Naive B cell (primary cell): ENCODE results near the gene ARSK. TPM values are rescaled to one million over a fixed set of nuclear protein-coding genes. Genes with fewer than 3 reads are reported as not detected.

Source experiments
- ATAC-seq, 2 donors: fragments of 150-1000 bp; cut with Tn5 transposase; 2 replicates each; pipeline ENCODE4 v1.10.0; 2021; ENCODE audit warnings: low read depth in 2 of 2, mild to moderate bottlenecking in 2 of 2, moderate library complexity in 2 of 2
- DNase-seq: peaks from one replicate; pipeline ENCODE4 v3.0.0; 2022
- H3K27ac Mint-ChIP-seq, 6 donors: one replicate each; pipeline ENCODE4 v1.8.0; 2020 to 2022; ENCODE audit warnings: mild to moderate bottlenecking in 6 of 6, mixed read lengths in 6 of 6, moderate library complexity in 5 of 6, inconsistent platforms in 2 of 6
- H3K27me3 Mint-ChIP-seq, 3 donors: one replicate each; pipeline ENCODE4 v1.8.0; 2021 to 2022; ENCODE audit warnings: mixed read lengths in 3 of 3, mild to moderate bottlenecking in 1 of 3
- H3K36me3 Mint-ChIP-seq, 2 donors: one replicate each; pipeline ENCODE4 v1.8.0; 2020 to 2022; ENCODE audit warnings: mixed read lengths in 2 of 2, inconsistent platforms in 1 of 2, mild to moderate bottlenecking in 1 of 2
- H3K4me1 Mint-ChIP-seq, 3 donors: one replicate each; pipeline ENCODE4 v1.8.0; 2020 to 2022; ENCODE audit warnings: mixed read lengths in 3 of 3, inconsistent platforms in 1 of 3, mild to moderate bottlenecking in 1 of 3, moderate library complexity in 1 of 3
- H3K4me3 Mint-ChIP-seq, 8 donors: one replicate each; pipeline ENCODE4 v1.8.0; 2020 to 2022; ENCODE audit warnings: mild to moderate bottlenecking in 8 of 8, mixed read lengths in 8 of 8, moderate library complexity in 8 of 8, inconsistent platforms in 2 of 8
- H3K9me3 Mint-ChIP-seq, 7 donors: one replicate each; pipeline ENCODE4 v1.8.0; 2020 to 2022; ENCODE audit warnings: mixed read lengths in 7 of 7, mild to moderate bottlenecking in 5 of 7, inconsistent platforms in 2 of 7, moderate library complexity in 1 of 7
- polyA plus RNA-seq, 6 donors: library from polyadenylated mRNA; unstranded; fragments of 300-500 nt; fragmentation: Illumina TruSeq; gene quantifications; one replicate each; pipeline ENCODE4 v1.2.3, GENCODE V29; 2021; ENCODE audit warnings: low read depth in 6 of 6

Gene ARSK, protein sequence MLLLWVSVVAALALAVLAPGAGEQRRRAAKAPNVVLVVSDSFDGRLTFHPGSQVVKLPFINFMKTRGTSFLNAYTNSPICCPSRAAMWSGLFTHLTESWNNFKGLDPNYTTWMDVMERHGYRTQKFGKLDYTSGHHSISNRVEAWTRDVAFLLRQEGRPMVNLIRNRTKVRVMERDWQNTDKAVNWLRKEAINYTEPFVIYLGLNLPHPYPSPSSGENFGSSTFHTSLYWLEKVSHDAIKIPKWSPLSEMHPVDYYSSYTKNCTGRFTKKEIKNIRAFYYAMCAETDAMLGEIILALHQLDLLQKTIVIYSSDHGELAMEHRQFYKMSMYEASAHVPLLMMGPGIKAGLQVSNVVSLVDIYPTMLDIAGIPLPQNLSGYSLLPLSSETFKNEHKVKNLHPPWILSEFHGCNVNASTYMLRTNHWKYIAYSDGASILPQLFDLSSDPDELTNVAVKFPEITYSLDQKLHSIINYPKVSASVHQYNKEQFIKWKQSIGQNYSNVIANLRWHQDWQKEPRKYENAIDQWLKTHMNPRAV
- 1 to 10 TPM; 4.8 to 8.8 (median 6.1) TPM for polyA plus RNA-seq

DNA sequence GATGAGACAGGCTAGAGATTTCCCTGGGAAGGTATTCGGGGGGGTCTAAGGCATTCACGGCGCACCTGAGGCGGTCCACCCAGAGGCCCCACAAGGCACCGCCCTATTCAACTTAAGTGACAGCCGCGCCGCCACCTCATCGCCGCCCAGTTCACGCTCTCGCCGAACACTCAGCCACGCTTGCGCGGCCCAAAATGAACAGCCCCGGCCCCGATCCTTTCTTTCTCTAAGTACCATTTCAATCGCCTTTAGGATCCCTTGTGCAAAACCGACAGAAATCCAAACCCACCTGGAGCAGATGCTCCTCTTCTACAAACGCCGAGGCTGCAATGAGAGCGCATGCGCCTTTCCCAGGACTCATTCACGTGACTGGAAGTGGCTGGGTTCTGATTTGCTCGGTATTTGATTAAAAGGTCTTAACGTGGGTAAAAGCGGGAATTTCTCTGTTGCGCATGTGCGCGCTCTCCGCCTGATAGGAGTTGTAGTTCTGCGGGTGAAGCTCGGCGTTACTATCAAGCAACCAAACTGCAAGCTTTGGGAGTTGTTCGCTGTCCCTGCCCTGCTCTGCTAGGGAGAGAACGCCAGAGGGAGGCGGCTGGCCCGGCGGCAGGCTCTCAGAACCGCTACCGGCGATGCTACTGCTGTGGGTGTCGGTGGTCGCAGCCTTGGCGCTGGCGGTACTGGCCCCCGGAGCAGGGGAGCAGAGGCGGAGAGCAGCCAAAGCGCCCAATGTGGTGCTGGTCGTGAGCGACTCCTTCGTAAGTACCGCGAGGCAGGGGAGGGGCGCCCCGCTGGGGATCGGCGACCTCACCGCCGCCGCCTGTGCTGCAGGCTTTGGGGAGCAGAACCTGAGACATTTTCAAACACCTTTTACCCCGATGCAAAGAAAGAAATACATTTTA is at the start of gene ARSK, which contains the start of gene SKIC3:
Gene ARSK (plus strand): TSS at position 455 of the 902 bp plus-strand sequence. CDS start 178 bp downstream, at position 633.
Gene SKIC3 (minus strand): TSS at position 331 of the 902 bp plus-strand sequence. CDS start 7,827 bp downstream, outside the sequence.
- Mint-ChIP-seq H3K9me3 (no peaks in the 10 kb centered on the region), H3K27ac (peak within 1 kb of the TSS; percentile 95 to 99 (median 98)), H3K27me3 (no peaks in the 10 kb centered on the region), H3K36me3 (peaks cover 0 to 14% of the 10 kb centered on the region in 2 donors), H3K4me3 (peak within 1 kb of the TSS; percentile 92 to 99 (median 99)), H3K4me1 (peaks cover 33 to 50% (median 38%) of the 10 kb centered on the region in 3 donors)
- peak; percentile 83 to 85 for ATAC-seq
- DNase-seq = peak; percentile 95

DNA sequence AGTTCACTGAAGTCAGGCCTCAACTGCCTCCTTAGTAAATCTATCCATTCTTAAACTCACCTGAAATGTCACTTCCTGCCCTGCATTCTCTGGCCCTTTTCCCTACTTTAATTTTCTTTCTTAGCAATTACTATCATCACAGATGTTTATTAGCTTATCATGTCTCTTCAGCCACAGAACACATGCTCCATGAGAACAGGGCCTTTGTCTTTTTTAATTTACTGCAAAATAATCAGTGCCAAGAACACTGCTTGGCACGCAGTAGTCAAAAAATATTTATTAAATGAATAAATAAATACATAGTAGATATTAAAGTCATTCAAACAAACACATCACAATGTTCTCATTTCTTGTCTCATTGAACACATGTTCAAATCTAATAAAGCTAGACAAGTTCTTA is 46.4 kb upstream of the ARSK start:
- Mint-ChIP-seq H3K36me3 (peaks cover 21 to 47% of the 10 kb centered on the region in 2 donors), H3K4me3 (no peak overlapping the region), H3K27ac (peak overlapping the region in 3 of 6 donors; percentile 7 to 68 (median 42)), H3K4me1 (no peaks in the 10 kb centered on the region), H3K9me3 (no peaks in the 10 kb centered on the region), H3K27me3 (no peaks in the 10 kb centered on the region)
- no peak for DNase-seq
- no peak for ATAC-seq

DNA sequence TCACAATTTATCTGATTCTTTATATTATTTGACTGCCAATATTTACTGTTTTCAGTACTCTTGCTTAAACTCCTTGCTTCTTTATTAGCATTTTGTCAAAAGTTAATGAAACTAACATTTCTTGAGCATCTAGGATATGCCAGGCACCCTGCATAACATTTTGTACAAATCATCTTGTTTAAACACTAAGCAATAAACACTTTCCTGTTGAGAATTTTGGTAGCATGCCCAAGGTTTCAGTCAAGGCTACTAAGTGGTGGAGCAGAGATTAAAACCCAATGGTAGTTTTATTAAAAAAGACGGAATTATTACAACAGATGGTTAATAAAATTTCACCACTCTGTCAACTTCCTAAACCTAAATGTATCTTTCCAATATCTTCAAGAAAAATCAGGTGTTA is 43.3 kb upstream of the ARSK start:
- ATAC-seq (no peak), DNase-seq (no peak)
- no peaks in the 10 kb centered on the region for H3K4me1 Mint-ChIP-seq
- no peak overlapping the region for H3K4me3 Mint-ChIP-seq
- H3K9me3 Mint-ChIP-seq = no peaks in the 10 kb centered on the region
- no peaks in the 10 kb centered on the region for H3K27me3 Mint-ChIP-seq
- H3K36me3 Mint-ChIP-seq = peaks cover 16 to 39% of the 10 kb centered on the region in 2 donors
- H3K27ac Mint-ChIP-seq = no peak overlapping the region

DNA sequence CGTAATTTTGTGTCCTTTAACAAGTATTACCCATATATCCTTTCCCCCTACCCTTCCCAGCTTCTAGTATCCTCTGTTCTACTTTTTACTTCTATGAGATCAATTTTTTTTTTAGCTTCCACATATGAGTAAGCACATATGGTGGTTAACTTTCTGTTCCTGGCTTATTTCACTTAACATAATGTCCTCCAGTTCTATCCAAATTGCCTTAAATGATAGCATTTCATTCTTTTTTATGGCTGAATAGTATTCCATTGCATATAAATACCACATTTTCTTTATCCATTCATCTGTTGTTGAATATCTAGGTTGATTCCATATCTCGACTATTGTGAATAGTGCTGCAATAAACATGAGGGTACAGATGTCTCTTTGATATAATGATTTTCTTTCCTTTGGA is 36.5 kb upstream of the ARSK start:
- peaks cover 0 to 4% (median 0%) of the 10 kb centered on the region in 7 donors for H3K9me3 Mint-ChIP-seq
- ATAC-seq = no peak
- H3K36me3 Mint-ChIP-seq = peaks cover 33 to 38% of the 10 kb centered on the region in 2 donors
- no peak overlapping the region for H3K4me3 Mint-ChIP-seq
- no peaks in the 10 kb centered on the region for H3K4me1 Mint-ChIP-seq
- no peaks in the 10 kb centered on the region for H3K27me3 Mint-ChIP-seq
- H3K27ac Mint-ChIP-seq = peak overlapping the region in 2 of 6 donors; percentile 38 to 75
- DNase-seq = no peak

DNA sequence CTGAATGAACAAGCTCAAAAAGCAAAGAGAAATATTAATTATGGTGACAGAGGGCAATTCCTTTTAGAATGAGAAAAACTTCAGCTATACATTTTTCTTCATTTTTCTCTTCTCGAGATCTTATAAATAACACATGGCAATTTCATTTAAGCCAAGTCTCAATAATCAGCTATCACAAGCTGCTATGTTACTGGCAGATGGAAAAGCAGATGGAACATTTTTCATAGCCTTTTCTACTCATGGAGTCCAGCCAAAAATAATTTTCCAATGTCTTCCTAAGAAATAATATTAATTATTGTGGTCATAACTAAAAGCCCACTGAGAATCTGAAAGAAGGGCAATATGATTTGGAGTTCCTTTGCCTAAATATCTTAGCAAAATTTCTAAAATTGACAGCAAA is 35.8 kb upstream of the ARSK start:
- Mint-ChIP-seq H3K36me3 (peaks cover 33 to 38% of the 10 kb centered on the region in 2 donors), H3K4me3 (no peak overlapping the region), H3K27me3 (no peaks in the 10 kb centered on the region), H3K27ac (peak overlapping the region in 1 of 6 donors; percentile 75), H3K4me1 (no peaks in the 10 kb centered on the region), H3K9me3 (peaks cover 0 to 4% (median 0%) of the 10 kb centered on the region in 7 donors)
- ATAC-seq = no peak
- DNase-seq = no peak

DNA sequence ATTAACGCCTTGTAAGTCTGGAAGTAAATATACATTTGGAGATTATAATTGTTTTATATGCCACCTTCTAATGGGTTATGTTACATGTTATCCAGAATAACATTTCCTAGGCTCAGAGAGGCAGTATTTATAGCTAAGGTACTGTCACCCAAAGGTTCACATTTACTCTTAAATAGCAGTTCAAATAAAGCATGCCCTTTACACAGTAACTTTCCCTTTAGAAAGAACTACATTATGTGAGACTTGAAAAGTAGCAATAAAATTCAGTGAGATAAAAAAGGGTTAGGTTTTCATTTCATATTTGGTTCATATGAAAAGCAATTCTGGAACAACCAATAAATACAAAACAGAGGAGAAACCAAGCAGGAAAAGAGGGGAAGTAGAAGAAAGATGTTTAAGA is 35.2 kb upstream of the ARSK start:
- no peaks in the 10 kb centered on the region for H3K4me1 Mint-ChIP-seq
- H3K27ac Mint-ChIP-seq = peak overlapping the region in 1 of 6 donors; percentile 22
- ATAC-seq (no peak), DNase-seq (no peak)
- H3K4me3 Mint-ChIP-seq = no peak overlapping the region
- H3K9me3 Mint-ChIP-seq = peaks cover 0 to 4% (median 0%) of the 10 kb centered on the region in 7 donors
- H3K27me3 Mint-ChIP-seq = no peaks in the 10 kb centered on the region
- peaks cover 33 to 38% of the 10 kb centered on the region in 2 donors for H3K36me3 Mint-ChIP-seq

DNA sequence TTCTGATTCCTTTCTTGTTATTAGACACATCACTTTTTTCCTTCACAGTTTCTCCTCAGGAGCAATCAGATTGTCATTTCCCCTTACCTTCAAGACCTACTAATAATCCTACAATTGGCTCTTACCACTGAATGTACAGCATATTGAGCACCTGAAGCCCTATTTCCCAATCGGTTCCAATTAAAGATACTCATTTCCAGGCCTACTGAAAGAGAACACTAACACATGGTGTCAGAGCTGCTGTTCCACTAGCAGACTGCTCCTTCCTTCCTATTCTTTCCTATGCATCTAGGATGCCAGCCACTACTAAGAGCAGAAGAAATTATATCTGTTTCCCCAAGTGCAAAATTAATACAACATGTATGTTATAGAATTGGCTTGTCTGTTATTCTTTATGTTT is 34.7 kb upstream of the ARSK start:
- H3K4me1 Mint-ChIP-seq = no peaks in the 10 kb centered on the region
- DNase-seq (no peak), ATAC-seq (no peak)
- H3K27ac Mint-ChIP-seq = peak overlapping the region in 1 of 6 donors; percentile 73
- no peak overlapping the region for H3K4me3 Mint-ChIP-seq
- no peaks in the 10 kb centered on the region for H3K27me3 Mint-ChIP-seq
- H3K36me3 Mint-ChIP-seq = peaks cover 33 to 38% of the 10 kb centered on the region in 2 donors
- peaks cover 0 to 4% (median 0%) of the 10 kb centered on the region in 7 donors for H3K9me3 Mint-ChIP-seq

DNA sequence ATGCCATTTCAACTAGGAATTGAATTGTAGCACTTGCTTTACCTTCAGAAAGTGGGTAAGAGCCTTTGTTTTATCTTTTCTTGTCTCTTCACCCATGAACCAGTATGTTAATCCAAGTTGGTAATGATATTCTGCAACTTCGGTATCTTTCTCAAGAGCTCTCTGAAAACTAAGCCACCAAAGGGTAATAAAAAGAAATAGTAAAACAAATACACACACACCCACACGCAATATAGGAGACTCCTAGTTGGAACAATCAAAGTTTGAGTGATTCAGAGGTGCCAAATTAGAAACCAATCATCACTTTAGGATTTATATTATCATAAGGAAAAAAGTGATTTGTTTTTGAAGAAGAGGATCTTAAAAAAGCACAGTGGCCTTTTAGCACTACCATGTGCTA is 30.5 kb upstream of the ARSK start:
- Mint-ChIP-seq H3K4me1 (no peaks in the 10 kb centered on the region), H3K4me3 (no peak overlapping the region), H3K9me3 (no peaks in the 10 kb centered on the region), H3K27me3 (no peaks in the 10 kb centered on the region), H3K27ac (no peak overlapping the region), H3K36me3 (peaks cover 33 to 35% of the 10 kb centered on the region in 2 donors)
- ATAC-seq (no peak), DNase-seq (no peak)

DNA sequence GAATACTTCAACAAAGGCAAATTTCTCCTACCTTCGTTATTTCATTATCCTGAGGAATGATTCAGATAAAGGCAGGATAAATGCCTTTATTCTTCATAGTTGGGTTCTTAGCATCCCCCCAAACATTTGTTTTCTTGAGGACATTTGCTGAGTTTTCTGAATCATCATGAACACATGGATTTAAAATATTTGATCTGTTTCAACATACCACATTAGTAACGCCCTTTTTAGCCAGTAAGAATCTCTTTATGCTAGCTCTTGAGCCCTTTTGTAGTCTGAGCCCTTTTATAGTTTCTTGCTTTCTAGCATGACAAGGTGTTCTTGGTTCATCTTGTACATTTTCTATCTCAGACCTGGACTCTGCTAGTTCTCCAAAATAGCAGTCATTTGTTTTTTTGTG is 28.0 kb upstream of the ARSK start:
- H3K9me3 Mint-ChIP-seq = no peaks in the 10 kb centered on the region
- no peak overlapping the region for H3K4me3 Mint-ChIP-seq
- DNase-seq = no peak
- no peaks in the 10 kb centered on the region for H3K4me1 Mint-ChIP-seq
- no peaks in the 10 kb centered on the region for H3K27me3 Mint-ChIP-seq
- peak overlapping the region in 1 of 6 donors; percentile 15 for H3K27ac Mint-ChIP-seq
- H3K36me3 Mint-ChIP-seq = peaks cover 26 to 27% of the 10 kb centered on the region in 2 donors
- ATAC-seq = no peak

DNA sequence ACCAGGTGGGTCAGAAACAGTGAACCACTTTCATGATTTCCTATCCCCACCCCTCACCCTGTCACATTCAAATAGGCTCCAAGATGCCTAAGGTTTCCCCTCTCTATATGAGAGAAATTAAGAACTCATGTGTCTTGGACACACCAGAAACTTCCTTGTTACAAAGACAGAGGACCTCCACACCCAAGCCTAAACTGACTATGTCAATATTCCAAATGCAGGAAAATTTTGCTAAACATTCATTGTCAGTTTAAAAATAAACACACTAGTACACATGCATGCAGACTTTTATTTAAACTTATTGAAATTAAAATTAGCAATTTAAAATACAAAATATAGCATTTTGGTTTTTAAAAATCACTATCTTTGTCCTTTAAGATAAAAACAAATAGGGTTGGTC is 26.3 kb upstream of the ARSK start:
- H3K27ac Mint-ChIP-seq = no peak overlapping the region
- DNase-seq (no peak), ATAC-seq (no peak)
- H3K27me3 Mint-ChIP-seq = no peaks in the 10 kb centered on the region
- peaks cover 26 to 29% of the 10 kb centered on the region in 2 donors for H3K36me3 Mint-ChIP-seq
- no peaks in the 10 kb centered on the region for H3K9me3 Mint-ChIP-seq
- H3K4me3 Mint-ChIP-seq = no peak overlapping the region
- no peaks in the 10 kb centered on the region for H3K4me1 Mint-ChIP-seq

DNA sequence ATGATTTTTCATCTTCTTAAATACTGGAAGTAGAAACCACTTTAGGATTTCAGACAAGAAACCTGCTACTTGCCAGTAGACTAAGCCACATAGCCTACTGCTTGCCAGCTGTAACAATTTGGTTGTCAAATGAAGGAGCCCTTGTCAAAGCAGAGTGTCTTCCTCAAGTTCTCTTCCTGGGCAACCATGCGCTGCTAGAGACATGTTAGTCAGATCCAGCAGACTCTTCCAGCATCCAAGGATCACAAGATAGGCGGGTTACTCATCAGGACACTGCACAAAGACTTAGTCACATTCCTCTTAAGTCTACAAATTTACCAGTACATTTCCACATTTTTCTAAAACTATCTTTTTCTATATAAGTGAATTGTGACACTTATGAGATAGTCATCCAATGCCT is 24.5 kb upstream of the ARSK start:
- Mint-ChIP-seq H3K4me3 (no peak overlapping the region), H3K27ac (no peak overlapping the region), H3K36me3 (peaks cover 37 to 42% of the 10 kb centered on the region in 2 donors), H3K4me1 (peaks cover 0 to 10% (median 7%) of the 10 kb centered on the region in 3 donors), H3K9me3 (no peaks in the 10 kb centered on the region), H3K27me3 (no peaks in the 10 kb centered on the region)
- DNase-seq = no peak
- ATAC-seq = no peak

DNA sequence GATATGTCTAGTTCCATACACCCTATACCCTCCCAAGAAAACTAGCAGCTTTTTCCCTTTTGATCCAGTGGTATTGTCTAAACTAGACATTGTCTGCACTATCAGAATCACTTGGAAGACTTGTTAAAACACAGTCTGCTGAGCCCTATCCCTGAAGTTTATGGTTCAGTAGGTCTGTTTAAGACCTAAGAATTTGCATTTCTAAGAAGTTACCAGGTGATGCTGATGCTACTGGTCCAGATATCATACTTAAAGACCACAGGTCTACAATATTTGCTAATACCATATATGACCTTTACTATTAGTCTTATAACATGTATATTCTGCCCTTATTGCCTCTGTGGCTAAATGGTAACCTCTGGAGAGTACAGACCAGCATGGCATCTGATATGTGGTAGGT is 23.4 kb upstream of the ARSK start:
- no peak for DNase-seq
- Mint-ChIP-seq H3K27ac (no peak overlapping the region), H3K27me3 (no peaks in the 10 kb centered on the region), H3K4me1 (peaks cover 0 to 10% (median 7%) of the 10 kb centered on the region in 3 donors), H3K9me3 (no peaks in the 10 kb centered on the region), H3K36me3 (peaks cover 37 to 38% of the 10 kb centered on the region in 2 donors), H3K4me3 (no peak overlapping the region)
- ATAC-seq = no peak

DNA sequence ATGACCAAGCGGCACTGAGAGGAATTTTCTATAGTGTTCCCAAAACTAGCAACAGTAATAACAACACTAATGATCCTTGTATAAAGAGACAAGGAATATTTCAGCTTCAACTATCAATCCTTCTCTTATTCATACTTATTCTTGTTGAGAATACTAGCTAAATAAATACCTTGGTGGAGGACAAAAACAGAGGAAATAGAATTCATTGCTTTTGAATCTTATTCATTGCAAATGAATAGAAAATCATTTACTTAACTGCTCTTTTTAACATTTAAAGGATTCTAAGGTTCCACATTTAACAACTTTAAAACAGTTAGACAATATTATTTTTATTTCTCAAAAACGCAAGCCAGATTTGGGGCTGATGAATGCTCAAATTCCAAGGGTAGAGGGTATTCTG is 22.5 kb upstream of the ARSK start:
- H3K27ac Mint-ChIP-seq = no peak overlapping the region
- H3K36me3 Mint-ChIP-seq = peaks cover 37 to 46% of the 10 kb centered on the region in 2 donors
- peaks cover 0 to 10% (median 7%) of the 10 kb centered on the region in 3 donors for H3K4me1 Mint-ChIP-seq
- DNase-seq (no peak), ATAC-seq (no peak)
- no peaks in the 10 kb centered on the region for H3K9me3 Mint-ChIP-seq
- no peak overlapping the region for H3K4me3 Mint-ChIP-seq
- H3K27me3 Mint-ChIP-seq = no peaks in the 10 kb centered on the region
